HG03460 (cell line): ENCODE data around the gene ZNF473.

Experiments used
- ATAC-seq: cut with Tn5 transposase; IDR thresholded peaks from one replicate; pipeline ENCODE4 v1.9.1; 2021; ENCODE audit not compliant: unreplicated experiment

The ZNF473 gene

GRCh38 chr19:50003254-50003788, 22.5 kb upstream of the ZNF473 start:
- no peak for ATAC-seq

DNA sequence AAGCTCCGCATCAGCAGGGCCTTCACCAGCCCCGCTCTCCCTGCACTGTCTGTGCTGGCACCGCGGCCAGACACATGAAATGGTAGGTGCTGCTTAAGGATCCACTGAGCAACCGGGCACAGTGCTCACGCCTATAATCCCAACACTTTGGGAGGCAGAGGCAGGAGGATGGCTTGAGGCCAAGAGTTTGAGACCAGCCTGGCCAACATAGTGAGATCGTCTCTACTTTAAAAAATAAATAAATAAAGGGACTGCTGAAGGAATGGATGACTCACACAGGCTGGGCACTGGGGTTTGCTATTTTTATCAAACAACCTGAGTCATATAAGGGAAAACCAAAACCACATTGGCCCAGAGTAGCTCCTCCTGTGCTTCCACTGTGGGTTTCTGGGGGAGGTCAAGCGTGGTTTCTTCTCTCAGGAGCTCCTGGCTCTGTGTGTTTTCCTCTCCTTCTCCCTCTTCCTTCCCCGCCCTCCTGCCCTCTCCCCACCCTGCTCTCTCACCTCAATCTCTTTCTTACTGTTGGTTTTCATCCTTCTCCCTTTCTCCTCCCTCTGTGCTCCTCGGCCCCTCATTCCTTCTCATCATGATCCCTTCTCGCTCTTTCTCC, 21.9 kb upstream of the ZNF473 start:
- no peak for ATAC-seq

DNA sequence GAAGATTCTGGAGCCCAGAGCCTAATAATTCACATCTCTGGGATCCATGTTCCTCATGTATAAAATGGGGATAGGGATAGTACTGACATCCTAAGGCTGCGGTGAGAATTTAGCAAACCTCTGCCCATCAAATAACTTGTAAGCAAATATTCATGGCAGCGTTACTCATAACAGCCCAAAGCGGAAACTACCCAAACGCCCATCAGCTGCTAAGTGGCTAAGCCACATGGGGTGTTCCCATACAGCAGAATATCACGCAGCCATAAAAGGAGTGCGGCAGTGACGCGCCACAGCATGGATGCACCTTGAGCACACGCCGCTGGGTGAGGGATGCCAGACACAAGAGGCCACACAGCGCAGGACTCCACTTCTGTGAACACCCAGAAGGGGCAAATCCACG, 20.4 kb upstream of the ZNF473 start:
- no peak for ATAC-seq

DNA sequence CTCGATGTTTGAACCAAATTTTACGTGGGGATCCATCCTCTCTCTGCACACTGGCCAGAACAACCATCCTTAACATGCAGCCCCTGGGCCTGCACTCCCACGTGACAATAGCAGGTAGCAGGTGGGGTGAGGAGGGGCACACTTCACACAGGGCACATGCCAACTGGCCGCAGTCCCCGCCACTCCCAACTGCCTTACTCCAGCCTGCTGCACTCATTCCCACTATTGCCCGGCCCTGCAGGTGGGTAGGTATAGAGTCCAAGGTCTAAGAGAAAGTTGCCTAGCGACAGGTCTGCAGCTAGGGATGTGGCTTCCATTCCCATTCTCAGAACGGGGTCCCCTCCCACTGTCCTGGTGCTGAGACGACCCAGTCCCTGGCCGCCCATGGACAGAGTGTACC, 18.6 kb upstream of the ZNF473 start:
- no peak for ATAC-seq

DNA sequence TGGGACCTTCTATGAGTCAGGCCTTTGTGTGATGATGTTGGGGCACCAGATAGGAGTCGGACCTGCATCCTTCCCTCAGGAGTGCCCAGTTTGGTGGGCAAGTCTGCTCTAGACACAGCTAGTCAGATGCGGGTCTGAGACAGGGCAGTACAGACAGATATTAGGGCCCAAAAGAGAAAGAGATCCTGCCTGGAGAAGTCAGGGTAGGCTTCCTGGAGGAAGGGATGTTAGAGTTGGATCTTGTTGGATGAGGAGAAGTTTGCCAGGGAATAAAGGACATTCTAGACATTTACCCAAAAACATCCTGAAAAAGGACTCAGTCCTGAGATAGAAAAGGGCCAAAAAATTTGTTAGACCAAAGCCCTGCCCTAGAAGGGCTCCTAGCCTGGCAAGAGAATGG, 17.9 kb upstream of the ZNF473 start:
- no peak for ATAC-seq

GRCh38 chr19:50008532-50008931, 17.3 kb upstream of the ZNF473 start:
- ATAC-seq = no peak

DNA sequence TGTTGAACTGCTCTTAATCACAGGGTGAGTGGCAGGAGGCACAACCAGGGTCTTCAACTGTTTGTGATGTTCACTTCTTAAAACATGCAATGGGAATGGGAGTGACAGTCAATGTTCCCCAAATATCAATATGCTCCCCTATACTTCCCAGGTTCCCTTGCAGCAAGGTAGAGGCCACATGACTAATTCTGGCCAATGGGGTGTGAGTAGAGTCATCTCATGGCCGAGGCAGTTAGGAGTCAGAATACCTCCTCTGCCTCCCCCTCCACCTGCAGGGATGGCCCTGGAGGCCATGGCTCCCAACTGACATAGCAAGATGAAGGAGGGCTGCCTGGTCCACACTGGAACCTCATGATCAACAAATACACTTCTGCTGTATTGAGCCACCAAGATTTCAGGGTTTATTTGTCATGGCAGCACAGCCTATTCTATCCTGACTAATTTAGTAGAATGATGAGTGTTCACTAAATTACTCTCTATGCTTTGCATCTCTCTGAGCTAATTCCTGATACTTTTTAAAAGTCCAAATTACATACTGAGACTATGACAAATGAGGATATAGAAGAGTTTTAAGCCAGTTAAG, 9.5 kb upstream of the ZNF473 start:
- no peak for ATAC-seq

DNA sequence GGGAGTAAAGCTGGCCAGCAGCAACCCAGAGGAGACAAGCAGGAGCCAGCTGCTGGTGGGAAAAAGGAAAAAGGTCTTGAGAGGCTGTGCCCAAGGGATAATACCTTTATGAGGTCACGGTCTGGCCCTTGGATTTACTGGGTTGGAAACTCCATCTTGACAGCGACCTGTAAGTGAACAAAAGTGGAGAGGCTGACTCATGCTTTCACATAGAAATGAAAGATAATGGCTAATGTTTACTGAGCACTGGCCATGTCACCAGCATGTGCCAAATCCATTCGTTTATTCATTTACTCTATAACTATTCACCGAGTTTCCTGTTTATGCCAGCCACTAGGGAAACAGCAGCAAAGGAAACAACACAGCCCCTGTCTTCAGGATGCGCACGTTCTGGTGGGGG, 5.3 kb upstream of the ZNF473 start:
- no peak for ATAC-seq

DNA sequence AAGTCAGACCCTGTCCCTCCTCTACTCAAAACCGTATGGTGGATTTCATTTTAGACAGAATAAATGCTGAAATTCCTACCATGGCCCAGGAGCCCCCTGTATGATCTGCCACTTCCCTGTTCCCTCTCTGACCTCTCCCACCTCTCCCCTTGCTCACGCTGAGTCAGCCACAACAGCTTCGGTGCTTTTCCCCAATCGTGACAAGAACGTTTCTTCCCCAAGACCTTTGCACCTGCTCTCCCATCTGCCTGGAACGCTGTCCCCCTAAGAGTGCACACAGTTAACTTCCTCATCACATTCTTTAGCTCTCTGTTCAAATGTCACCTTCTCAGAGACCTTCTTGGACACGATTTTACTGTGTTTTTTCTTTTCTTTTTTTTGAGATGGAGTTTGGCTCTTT, 3.0 kb upstream of the ZNF473 start:
- ATAC-seq = no peak

DNA sequence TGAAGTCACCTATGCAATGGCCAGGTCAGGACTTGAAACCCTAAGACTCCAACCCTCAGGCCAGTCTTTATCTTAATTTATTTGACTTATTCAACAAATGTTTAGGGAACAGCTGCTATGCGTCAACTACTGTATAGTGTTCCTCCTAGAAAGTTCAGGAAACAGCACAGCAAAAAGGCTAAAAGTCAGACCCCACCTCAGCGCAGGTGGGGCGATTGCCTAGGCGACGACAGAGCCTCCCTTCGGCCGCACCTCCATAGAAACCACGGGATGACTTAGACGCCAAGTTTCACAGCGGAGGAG, 1.1 kb upstream of the ZNF473 start:
- ATAC-seq = peak; percentile 9

DNA sequence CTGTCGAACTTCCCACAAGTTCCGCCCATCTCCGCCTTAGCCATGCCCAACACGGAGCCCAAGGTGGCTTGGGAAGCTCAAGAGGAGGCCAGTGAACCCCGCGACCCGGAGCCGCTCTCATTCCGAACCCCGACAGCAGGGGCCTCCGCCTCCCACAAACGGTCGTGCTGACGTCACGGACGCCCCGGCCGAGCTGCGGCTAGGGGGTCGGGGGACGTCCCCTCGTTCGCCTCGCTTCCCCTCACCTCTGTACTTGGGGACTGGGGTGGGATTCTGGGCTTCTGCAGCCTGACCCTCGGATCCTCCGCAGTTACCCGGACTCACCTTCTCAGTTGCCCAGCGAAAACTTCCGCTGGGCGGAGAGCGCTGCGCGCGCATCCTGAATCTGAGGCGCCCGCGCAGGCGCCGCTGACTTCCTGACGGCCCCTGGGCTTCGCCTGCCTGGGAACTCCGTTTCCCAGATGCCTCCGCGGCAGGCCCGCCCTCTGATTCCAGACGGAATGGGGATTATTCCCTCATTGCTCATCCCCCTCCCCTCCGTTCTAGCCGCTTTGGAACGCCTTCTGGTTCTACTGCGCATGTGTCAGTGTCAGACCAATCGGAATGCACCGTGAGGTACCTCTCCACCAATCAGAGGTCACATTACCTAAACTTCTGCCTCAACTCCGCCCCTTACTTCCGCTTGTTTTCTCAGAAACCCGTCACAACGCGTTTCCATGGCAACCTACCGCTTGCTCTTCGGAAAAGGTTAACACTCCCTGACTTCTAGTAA, 597 bp upstream of the ZNF473 start, which contains the start of gene VRK3:
VRK3 (minus strand) TSS at position 351 of the 772 bp plus-strand sequence. CDS start 9,210 bp downstream, outside the sequence.
- ATAC-seq = peak; percentile 64

DNA sequence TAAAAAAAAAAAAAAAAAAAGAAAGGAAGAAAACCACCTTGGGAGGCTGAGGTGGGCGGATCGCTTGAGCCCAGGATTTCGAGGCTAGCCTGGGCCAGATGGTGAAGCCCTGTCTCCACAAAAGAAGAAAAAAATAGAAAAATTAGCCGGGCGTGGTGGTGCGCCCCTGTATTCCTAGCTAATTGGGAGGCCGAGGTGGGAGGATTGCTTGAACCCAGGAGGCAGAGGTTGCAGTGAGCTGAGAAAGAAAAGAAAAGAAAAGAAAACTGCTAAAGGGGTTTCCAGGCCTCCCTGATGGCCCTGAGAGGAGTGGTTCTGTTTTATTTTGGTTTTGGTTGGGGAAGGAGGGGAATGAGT, 723 bp downstream of the ZNF473 start:
- no peak for ATAC-seq

DNA sequence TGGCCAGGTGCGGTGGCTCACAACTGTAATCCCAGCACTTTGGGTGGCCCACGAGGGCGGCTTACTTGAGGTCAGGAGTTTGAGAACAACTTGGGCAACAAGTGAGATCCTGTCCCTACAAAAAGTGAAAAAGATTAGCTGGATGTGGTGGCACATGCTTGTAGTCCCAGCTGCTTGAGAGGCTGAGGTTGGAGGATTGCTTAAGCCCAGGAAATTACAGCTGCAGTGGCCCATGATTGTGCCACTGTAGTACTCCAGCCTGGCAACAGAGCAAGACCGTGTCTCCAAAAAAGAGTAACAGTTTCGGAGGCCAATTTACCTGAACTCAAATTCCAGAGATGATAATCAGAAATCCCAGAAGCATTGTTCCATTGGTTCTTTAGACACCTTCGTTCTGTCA, 4.4 kb downstream of the ZNF473 start:
- ATAC-seq = no peak

DNA sequence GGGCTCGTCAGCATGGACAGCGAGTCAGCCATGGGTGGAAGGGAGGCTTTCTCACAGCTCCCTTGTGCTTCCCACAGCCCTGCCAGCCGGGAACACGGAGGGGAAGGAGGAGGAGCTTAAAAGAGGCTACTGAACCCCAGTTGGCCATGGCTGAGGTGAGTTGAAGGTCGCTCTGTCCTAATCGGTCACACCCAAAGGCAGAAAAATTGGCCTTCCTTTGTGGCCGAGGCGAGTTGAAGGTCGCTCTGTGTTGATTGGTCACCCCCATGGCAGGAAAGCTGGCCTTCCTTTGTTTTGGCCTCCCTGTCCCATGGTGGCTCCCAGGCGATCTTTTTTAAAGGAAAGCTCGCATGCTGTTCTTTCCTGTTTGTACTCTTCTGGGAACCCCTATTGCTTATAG, 5.1 kb downstream of the ZNF473 start:
- ATAC-seq = no peak

DNA sequence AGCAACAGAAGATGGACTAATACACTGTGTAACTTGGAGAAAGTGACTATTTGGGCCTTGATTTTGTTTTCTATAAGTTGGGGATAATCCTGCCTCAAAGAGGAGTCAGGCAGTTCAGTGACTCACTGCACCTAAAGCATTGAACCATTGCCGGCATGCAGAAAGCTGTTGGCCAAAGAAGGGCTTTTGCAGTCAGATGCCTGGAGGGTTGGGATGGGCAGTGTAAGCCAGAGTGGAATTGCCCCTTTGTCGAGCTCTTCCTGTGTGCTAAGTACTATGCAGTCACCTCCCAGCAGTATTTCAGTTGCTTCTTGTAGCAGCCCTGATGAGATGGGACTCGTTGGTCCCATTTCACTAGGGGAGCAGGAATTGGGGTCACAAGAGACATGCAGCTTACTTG, 11.1 kb downstream of the ZNF473 start:
- ATAC-seq = no peak

GRCh38 chr19:50039968-50040367, 14.2 kb downstream of the ZNF473 start:
- no peak for ATAC-seq

- ATAC-seq = no peak
These were observed 15.2 kb downstream of the ZNF473 start for GRCh38 chr19:50040967-50041366.

DNA sequence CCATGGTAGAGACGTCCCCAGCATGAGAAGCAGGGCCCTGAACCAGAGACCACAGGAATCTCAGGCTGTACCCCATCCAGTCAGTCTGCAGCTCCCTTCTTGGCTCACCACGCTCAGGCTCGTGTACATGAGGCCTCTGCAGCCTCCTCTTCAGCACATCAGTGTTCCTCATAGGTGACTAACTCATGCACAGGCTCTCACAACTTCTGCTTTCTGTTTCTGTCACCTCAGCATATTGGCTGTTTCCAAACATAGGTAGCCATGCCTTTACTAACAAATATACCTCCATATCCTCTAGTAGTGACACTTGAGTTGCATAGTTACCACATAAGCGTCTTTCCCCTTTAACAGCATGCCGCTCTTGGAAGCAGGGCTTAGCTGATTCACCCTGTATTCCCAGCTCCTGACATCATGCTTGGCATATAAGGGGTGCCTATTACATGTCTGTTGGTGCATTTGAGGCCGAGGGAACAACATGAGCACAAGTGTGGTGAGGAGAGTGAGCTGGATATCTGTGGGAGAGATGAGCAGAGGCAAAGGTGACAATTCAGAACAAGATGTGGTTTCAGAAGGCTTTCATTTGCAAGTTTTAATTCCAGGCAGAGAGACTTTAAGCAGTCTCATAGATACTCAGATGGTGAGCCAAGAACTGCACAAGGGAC, 16.7 kb downstream of the ZNF473 start:
- ATAC-seq = no peak

GRCh38 chr19:50043967-50044366, 18.2 kb downstream of the ZNF473 start:
- no peak for ATAC-seq

GRCh38 chr19:50044922-50045321, 19.1 kb downstream of the ZNF473 start:
- no peak for ATAC-seq

- ATAC-seq = no peak
These were observed 21.1 kb downstream of the ZNF473 start for GRCh38 chr19:50046649-50047503.
